GM18909 (cell line): ENCODE measurements around the gene RUNDC3A.
"Not testable (repeated sequence)": the region's sequence is repeated elsewhere in the genome, so short reads cannot be mapped to it uniquely, and the experiment has no call there.

ENCODE experiments used
- ATAC-seq: cut with Tn5 transposase; IDR thresholded peaks from one replicate; pipeline ENCODE4 v1.9.1; 2021; ENCODE audit warnings: mild to moderate bottlenecking; ENCODE audit not compliant: unreplicated experiment, poor library complexity

Gene RUNDC3A

DNA sequence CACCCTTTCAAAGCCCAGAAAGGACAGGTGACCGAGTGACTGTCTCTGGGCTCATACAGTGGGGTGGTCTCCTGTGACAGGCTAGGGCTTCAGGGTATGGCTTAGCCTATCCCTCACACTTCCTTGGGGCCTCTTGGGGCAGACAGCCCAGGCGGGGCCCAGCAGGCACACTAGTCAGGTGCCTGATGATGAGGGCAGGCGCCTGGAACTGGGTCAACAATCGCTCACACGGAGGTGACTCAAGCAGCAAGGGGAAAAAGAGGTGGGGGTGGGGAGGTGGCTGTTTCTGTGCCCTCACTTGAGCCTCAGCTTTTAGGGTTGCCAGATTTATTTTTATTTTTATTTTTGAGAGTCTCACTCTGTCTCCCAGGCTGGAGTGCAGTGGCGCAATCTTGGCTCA, 30.3 kb downstream of the RUNDC3A start:
- no peak for ATAC-seq

DNA sequence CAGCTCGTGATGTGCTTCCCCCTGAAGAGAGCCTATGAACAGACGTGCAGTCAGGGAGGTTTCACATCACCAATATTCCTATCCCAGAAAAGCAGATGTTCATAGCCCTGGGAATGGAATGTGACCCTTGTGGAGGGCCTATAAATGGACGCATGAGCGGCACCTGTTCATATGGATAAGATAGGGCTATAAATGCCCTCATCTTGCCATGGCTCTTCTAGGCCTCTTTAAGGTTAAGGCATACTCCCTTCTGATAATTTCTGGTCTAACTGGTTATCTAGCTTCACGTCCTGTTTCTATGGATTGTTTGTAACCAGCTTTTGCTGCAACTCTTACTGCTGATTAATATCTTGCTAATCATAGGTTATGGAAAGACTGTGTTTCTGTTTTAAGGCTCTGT, 32.2 kb downstream of the RUNDC3A start:
- not testable (repeated sequence) for ATAC-seq

DNA sequence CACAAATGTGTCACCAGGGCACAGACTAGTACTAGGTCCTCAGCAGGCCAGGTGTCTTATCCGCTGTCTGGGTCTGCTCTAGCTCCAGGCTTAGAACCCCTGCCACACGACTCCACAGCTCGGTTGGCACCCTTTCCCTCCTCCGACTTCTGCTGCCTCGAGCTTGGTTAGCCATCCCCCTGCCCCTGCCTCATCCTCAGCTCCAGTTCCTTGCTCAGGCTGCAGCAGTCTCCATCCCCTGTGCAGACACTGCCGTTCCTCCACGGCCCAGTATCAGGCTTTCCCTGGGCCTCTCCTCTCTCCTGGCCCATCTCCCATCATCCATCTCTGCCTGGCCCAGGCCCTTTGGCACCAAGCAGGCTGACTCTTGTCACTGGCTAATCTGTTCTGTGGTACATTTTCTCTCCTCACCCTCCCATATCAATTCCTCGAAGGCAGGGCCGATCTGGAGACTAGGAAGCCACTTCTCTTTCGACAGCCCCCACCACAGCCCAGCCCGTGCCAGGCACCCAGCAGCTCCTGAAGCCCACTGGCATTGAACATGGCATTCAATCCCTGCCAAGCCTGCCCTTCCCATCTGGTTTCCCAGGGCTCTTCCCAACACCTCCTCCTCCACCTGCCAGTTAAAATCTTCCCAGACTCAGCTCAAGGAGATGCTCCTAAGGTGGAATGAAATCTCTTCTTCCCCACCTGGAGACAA, 35.3 kb downstream of the RUNDC3A start:
- no peak for ATAC-seq

DNA sequence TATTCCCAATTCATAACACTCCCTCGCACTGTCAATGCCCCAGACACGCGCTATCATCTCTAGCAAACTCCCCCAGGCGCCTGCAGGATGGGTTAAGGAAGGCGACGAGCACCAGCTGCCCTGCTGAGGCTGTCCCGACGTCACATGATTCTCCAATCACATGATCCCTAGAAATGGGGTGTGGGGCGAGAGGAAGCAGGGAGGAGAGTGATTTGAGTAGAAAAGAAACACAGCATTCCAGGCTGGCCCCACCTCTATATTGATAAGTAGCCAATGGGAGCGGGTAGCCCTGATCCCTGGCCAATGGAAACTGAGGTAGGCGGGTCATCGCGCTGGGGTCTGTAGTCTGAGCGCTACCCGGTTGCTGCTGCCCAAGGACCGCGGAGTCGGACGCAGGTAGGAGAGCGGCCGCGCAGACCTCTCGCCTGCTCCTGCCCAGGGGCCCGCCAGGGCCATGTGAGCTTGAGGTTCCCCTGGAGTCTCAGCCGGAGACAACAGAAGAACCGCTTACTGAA, 36.6 kb downstream of the RUNDC3A start, which contains the start of gene GRN:
TSS of gene GRN (plus strand) at position 364 of the 515 bp plus-strand sequence. CDS start 3,863 bp downstream, outside the sequence.
- peak; percentile 67 for ATAC-seq

DNA sequence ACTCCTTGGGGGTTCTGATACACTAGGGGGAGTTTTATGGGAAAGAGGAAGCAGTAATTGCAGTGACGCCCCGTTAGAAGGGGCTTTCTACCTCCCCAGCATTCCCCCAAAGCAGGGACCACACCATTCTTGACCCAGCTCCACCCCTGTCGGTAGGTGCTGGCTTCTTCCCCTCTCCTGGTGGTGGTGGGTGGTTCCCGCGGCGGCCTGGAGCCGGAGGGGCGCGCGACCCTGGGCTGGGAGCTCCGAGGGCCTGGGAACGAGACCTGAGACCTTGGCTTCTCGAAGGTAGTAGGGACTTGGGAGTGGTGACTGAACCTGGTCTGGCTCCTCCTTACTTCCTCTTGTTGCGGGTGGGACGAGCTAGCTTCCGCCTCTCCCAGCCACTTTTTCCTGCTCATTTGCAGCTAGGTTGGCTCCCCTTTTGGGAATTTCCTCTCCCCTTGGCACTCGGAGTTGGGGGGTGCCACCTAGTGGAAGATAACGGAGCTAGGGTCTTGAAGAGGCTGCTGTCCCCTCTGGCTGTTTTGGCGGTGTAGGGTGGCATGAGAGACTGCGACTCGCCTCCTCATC, 37.1 kb downstream of the RUNDC3A start:
- peak; percentile 15 for ATAC-seq

DNA sequence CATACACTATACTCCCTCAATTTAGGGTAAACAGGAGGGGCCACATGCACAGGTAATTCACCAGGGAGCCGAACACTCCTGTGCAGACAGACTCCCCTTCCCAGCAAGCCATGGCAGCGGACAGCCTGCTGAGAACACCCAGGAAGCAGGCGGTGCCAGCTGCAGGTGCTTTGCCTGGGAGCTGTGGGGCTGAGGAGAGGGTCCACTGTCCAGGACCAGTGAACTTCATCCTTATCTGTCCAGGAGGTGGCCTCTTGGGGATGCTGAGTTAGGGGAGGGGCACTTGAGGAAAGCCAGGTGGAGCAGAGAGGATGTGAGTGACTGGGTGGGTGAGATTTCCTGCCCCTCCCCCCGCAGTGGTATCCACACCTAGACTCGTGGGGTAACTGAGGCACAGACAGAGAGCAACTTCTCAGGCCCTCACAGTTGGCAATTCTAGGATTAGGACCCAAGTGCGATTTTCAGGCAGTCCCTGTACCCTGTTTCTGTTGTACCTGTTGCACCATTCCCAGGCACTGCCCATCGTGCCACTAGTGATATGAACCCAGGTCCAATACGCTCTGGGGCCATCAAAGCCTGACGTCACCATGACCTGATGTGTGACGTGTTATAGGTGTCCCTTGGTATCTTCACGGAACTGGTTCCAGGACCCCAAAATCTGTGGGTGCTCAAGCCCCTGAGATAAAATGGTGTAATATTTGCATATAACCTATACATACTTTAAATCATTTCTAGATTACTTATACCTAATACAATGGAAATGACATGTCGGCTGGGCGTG, 37.9 kb downstream of the RUNDC3A start:
- ATAC-seq = no peak

DNA sequence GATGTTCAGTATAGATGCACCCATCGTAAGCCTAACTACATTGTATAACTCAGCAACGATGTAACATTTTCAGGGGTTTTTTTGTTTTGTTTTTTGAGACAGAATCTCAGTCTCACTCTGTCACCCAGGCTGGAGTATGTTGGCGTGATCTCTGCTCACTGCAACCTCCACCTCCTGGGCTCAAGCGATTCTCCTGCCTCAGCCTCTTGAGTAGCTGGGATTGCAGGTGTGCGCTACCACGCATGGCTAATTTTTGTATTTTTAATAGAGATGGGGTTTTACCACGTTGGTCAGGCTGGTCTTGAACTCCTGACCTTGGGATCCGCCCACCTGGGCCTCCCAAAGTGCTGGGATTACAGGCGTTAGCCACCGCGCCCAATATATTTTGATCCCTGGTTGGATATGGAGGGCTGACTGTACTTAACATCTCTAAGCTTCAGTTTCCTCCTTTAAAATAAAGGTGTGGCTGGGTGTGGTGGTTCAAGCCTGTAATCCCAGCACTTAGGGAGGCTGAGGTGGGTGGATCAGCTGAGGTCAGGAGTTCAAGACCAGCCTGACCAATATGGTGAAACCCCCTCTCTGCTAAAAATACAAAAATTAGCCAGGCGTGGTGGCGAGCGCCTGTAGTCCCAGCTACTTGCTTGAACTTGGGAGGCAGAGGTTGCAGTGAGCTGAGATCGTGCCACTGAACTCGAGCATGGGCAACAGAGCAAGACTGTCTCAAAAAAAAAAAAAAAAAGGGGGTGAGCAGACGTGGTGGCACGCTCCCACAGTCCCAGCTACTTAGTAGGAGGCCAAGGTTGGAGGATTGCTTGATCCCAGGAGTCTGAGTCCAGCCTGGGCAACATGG, 39.0 kb downstream of the RUNDC3A start:
- ATAC-seq = not testable (repeated sequence)

DNA sequence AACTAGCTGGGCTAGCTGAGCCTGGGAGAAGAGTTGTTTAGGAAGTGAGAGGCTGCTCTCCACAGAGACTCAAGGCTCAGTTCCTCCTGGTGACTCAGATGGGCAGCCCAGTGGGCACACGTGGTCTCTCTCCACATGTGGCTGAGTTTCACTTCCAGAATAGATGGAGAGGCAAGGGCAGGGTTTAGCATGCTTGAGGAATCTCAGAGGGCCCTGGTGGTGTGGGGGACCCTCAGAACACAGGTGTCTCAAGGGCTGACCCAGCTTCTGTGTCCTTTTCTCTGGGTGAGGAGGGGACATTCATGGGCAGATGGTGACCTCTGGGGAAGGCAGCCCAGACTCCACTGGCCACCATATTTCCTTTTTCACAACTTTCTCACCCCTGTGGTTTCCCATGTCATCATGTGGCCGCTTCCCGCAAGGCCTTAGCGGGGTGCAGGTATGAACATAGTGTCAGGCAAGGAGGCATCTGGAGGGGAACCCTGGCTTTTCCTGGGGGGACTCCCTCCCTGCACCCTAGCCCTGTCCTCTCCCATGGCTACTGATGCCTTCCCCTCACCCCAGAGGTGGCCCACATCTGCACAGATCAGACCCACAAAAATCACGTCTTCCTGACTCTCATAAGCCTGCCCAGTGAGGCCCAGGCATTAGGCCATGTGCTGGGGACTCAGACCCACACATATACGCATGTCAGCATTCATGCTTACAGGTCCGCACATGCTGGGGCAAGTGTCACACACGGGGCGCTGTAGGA, 40.0 kb downstream of the RUNDC3A start:
- ATAC-seq = peak; percentile 48

DNA sequence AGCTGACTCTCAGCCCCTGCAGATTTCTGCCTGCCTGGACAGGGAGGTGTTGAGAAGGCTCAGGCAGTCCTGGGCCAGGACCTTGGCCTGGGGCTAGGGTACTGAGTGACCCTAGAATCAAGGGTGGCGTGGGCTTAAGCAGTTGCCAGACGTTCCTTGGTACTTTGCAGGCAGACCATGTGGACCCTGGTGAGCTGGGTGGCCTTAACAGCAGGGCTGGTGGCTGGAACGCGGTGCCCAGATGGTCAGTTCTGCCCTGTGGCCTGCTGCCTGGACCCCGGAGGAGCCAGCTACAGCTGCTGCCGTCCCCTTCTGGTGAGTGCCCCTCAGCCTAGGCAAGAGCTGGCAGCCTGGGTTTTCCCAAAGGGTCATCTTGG, 40.6 kb downstream of the RUNDC3A start:
- no peak for ATAC-seq

DNA sequence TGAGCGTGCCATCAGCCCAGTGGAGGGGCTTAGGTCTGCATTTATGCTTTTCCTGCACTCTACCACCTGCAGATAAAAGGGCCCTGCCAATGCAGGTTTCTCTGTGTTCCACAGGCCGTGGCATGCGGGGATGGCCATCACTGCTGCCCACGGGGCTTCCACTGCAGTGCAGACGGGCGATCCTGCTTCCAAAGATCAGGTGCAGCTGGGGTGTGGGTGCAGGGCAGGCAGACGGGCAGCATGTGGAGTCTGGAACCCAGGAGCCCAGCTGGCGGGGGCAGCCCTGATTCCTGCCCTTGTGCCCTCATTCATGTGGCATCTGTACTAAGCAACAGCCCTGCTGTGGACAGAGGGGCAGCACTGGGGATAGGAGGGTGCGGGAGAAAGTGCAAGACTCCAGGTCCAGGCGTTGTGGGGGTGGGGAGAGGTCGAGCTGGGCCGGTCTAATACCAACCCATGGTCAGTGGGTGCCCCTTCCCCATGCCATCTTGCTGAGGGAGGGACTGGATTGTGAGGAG, 41.2 kb downstream of the RUNDC3A start:
- ATAC-seq = no peak

DNA sequence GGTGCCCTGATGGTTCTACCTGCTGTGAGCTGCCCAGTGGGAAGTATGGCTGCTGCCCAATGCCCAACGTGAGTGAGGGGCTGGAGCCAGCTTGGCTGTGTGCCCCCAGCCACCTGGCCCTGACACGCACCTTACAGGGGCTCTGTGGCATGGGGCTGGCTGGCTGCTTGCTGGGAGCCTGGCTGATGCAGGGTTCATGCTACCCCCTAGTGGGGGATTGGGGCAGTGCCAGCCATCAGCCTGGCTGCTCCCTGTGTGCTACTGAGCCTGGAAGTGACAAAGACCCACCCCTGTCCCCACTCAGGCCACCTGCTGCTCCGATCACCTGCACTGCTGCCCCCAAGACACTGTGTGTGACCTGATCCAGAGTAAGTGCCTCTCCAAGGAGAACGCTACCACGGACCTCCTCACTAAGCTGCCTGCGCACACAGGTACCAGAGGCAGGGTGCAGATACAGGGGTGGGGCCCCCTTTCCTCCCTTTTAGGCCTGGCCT, 42.4 kb downstream of the RUNDC3A start:
- no peak for ATAC-seq

DNA sequence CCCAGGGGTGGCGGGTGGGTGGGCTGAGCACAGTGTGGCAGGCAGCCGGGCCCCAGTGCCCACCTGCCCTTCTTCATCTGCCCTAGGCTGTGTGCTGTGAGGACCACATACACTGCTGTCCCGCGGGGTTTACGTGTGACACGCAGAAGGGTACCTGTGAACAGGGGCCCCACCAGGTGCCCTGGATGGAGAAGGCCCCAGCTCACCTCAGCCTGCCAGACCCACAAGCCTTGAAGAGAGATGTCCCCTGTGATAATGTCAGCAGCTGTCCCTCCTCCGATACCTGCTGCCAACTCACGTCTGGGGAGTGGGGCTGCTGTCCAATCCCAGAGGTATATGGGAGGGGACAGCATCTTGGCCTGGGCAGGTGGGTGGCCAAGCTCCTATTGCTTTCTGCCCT, 43.1 kb downstream of the RUNDC3A start:
- ATAC-seq = no peak

DNA sequence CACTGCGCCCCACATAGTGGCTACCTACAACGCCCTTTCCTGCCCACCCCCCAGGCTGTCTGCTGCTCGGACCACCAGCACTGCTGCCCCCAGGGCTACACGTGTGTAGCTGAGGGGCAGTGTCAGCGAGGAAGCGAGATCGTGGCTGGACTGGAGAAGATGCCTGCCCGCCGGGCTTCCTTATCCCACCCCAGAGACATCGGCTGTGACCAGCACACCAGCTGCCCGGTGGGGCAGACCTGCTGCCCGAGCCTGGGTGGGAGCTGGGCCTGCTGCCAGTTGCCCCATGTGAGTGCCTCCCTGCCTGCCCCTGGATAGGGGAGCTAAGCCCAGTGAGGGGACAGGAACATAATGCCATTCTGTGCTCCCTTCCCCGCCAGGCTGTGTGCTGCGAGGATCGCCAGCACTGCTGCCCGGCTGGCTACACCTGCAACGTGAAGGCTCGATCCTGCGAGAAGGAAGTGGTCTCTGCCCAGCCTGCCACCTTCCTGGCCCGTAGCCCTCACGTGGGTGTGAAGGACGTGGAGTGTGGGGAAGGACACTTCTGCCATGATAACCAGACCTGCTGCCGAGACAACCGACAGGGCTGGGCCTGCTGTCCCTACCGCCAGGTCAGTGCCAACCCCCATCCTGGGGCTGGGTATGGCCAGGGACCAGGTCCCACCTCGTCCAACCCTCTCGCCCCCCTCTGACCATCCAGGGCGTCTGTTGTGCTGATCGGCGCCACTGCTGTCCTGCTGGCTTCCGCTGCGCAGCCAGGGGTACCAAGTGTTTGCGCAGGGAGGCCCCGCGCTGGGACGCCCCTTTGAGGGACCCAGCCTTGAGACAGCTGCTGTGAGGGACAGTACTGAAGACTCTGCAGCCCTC, 43.8 kb downstream of the RUNDC3A start:
- no peak for ATAC-seq

DNA sequence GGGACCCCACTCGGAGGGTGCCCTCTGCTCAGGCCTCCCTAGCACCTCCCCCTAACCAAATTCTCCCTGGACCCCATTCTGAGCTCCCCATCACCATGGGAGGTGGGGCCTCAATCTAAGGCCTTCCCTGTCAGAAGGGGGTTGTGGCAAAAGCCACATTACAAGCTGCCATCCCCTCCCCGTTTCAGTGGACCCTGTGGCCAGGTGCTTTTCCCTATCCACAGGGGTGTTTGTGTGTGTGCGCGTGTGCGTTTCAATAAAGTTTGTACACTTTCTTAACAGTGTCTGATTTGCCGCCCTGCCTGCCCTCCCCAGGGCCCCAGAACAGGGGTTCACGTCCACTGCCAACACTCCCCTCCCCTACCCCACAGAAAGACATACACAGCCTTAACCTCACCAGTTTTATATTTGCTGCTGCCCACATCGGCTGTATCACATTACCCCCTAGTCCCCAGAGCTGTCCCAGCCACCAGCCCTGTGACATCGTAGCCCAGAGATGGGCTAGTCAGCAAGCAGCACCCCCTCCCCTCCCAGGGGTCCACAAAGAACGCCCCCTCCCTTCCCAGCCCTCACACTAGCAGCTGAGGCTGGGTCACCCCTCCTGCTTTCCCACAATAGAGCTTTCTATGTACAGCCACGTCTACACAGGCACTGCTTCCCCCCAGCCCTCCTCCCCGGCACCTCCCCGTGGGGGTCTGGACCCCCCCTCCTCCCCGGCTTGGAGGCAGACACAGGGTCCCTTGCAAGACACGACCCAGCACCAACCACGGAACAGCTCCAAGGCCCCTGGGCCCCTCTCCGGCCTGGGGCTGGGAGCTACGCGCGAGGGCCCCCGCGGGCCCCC, 44.6 kb downstream of the RUNDC3A start:
- no peak for ATAC-seq

DNA sequence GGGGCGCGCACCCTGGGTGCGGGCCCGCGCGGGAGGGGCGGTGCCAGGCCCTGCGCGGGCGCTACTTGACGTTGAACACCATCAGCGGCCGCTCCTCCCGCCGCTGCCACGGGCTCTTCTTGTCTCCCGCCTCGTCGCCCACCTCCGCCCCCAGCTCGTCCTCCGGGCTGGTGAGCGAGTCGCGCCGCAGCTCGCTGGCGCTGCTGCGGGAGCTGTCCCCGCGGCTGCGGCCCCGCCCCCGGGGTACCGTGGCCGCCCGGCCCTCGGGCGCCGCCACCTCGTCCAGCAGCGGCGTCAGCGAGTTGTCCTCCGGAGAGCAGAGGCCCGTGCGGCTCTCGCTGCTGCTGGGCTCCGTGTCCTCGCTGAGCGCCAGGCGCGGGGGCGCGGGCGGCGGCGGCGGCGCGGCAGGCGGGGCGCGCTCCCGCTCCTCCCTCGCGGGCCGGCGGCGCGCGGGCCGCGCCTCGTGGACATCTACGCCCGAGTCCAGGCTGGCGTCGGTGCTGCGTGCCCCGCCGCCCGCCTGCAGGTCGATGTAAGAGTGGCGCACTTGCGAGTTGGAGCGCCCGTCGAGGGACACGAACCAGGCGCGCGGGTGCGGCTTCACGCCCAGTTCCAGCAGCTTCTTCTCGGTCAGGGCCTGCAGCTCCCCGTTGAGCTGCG, 45.4 kb downstream of the RUNDC3A start:
- no peak for ATAC-seq

DNA sequence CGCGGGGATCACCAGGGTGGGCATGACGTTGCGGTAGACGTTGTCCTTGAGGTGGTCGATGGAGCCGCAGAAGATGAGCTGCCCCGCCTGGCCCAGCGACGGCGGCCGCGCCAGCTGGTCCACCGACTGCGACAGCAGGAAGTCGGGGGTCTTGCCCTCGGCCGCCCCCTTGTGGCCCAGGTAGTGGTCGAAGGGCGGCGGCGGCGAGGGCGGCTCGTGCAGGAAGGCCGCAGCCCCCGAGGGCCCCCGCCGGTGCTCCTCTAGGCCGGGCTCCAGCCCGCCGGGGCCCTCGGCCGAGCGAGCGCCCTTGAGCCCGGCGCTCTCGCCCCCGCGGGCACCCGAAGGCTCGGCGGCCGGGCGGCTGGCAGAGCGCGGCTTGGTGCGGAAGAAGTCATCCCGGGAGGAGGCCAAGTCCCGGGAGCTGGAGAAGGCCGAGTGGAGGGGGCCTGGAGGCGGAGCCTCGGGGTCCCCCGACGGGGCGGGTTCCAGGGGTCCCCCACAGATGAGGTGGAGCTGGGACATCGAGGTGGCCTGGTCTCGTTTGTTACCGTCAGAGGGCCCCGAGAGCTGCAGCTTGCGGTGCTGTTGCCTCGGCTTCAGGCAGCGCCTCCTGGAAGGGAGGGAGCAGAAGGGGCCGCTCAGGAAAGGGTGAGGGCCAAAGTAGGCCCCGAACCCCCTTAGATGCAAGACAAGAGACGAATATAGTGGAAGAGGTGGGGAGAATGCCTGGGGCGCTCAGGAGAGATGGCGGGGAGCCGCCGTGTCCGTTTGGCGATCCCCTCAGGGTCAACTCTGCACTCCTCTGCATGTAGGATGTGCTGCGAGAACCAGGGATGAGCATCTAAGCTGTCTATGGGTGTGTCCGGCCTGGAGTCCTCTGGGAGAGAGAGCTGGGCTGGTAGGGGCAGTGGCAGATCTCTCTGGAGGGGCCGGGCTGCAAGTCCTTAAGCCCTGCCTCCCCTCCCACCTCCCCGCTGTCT, 46.5 kb downstream of the RUNDC3A start:
- no peak for ATAC-seq
